GM06990 (cell line): ENCODE measurements around the gene CAPN14.

Experiments used
- DNase-seq: peaks from one replicate; pipeline ENCODE4 v3.0.0-alpha.2; 2011; ENCODE audit not compliant: insufficient read length; ENCODE audit errors: extremely low read depth
- H3K27me3 ChIP-seq: replicated peaks from 2 replicates; pipeline ENCODE4 v1.6.0; 2011; ENCODE audit warnings: low read length; ENCODE audit not compliant: control insufficient read depth, insufficient read depth
- H3K36me3 ChIP-seq: 2 replicates; pipeline ENCODE4 v1.5.1; 2011; ENCODE audit warnings: low read length; ENCODE audit not compliant: control insufficient read depth, insufficient read depth
- H3K4me3 ChIP-seq: replicated peaks from 2 replicates; pipeline ENCODE4 v1.5.1; 2011; ENCODE audit warnings: low read depth, mild to moderate bottlenecking, control low read depth, low read length
- CTCF ChIP-seq: IDR thresholded peaks from 2 replicates; pipeline ENCODE4 v1.5.1; 2011; ENCODE audit warnings: low read length, control low read depth, mild to moderate bottlenecking, inconsistent platforms; ENCODE audit not compliant: insufficient read depth, poor library complexity, severe bottlenecking

Gene CAPN14

DNA sequence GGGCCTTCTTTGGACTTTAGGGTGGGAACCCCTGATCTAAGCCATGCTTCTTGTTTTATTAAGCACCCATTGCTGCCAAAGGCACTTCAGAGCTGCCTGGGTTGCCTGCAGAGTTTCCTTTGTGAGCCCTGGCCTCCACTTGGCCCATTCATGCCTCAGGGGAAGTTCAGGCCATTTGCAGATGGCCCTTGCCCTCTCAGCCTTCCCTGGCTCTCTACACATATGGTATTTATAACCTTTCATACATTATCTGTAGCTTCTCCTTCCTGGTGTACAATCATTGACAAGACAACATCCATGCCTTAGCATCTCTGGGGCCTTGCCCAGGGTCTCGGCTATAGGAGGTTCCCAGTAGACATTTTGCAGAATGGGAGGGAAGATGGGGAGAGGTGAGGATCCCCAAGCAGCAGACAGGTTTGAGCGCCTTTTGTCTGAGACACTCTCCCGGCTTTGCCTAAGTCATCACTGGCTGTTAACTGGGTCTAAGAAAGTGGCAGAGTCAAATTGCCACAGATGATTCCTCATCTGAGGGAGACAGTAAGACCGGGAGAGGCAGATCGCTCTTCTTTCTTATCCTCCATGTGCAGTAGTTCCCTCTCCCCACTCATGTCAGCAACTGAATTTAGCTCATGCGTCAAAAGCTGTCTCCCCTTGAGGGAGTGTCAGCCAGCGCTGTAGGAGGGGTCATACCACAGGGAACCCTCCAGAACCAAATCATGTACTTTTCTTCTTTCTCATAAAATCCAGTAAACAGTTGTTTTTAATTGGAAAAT is 19.3 kb upstream of the CAPN14 start:
- H3K36me3 ChIP-seq, result no peaks in the 10 kb centered on the region
- no peak for DNase-seq
- no peak for TF ChIP-seq CTCF
- no peaks in the 10 kb centered on the region for H3K27me3 ChIP-seq
- no peak overlapping the region for H3K4me3 ChIP-seq

DNA sequence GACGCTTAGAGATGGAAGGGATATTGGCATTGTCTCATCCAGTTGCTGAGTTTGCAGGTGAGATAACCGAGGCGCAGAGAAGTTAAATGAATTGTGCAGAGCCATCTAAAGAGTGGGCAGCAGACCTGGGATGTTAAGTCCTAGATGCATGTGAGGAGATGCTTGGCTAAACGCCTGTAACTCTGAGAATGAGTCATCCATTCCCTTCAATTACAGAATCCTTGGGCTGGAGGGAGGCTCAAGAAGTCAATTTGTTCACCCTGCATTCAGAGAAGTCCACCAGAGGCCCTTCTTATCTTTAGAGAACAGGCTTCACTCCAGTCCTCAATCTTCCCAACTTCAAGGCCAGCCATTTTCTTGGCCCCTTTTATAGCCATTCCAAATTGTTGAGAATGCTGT is 18.2 kb upstream of the CAPN14 start:
- no peak for TF ChIP-seq CTCF
- Histone ChIP-seq H3K4me3 (no peak overlapping the region), H3K27me3 (no peaks in the 10 kb centered on the region), H3K36me3 (no peaks in the 10 kb centered on the region)
- no peak for DNase-seq

- no peak for DNase-seq
- H3K4me3 ChIP-seq, result peak overlapping the region; percentile 61
- H3K27me3 ChIP-seq, result no peaks in the 10 kb centered on the region
- H3K36me3 ChIP-seq, result no peaks in the 10 kb centered on the region
- TF ChIP-seq CTCF, result no peak
Observed at GRCh38 chr2:31234683-31235503, 17.6 kb upstream of the CAPN14 start.

- TF ChIP-seq CTCF, result peak; percentile 34
- Histone ChIP-seq H3K4me3 (peak within 1 kb of the TSS; percentile 61), H3K36me3 (no peaks in the 10 kb centered on the region), H3K27me3 (no peaks in the 10 kb centered on the region; the same call in 1 of the 2 replicates)
- peak; percentile 93 for DNase-seq
Observed at GRCh38 chr2:31233741-31234682, 16.7 kb upstream of the CAPN14 start, which contains the start of gene EHD3. TSS of gene EHD3 (plus strand) at chr2:31234152. CDS start at chr2:31234622, 470 bp downstream.

- peak overlapping the region; percentile 61 for H3K4me3 ChIP-seq
- H3K36me3 ChIP-seq, result no peaks in the 10 kb centered on the region
- no peaks in the 10 kb centered on the region; the same call in 1 of the 2 replicates for H3K27me3 ChIP-seq
- no peak for DNase-seq
- no peak for TF ChIP-seq CTCF
Observed at GRCh38 chr2:31233231-31233630, 15.9 kb upstream of the CAPN14 start.
